ENCODE results near the gene ASF1A.

- TF ChIP-seq, protein P1, sequence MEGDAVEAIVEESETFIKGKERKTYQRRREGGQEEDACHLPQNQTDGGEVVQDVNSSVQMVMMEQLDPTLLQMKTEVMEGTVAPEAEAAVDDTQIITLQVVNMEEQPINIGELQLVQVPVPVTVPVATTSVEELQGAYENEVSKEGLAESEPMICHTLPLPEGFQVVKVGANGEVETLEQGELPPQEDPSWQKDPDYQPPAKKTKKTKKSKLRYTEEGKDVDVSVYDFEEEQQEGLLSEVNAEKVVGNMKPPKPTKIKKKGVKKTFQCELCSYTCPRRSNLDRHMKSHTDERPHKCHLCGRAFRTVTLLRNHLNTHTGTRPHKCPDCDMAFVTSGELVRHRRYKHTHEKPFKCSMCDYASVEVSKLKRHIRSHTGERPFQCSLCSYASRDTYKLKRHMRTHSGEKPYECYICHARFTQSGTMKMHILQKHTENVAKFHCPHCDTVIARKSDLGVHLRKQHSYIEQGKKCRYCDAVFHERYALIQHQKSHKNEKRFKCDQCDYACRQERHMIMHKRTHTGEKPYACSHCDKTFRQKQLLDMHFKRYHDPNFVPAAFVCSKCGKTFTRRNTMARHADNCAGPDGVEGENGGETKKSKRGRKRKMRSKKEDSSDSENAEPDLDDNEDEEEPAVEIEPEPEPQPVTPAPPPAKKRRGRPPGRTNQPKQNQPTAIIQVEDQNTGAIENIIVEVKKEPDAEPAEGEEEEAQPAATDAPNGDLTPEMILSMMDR (IDR thresholded peaks at IDR 0.05), result no peak
- no peak for TF ChIP-seq ZFX (IDR thresholded peaks at IDR 0.05; ENCODE audit: borderline replicate concordance)
Observed at GRCh38 chr6:118889163-118889562, 4.8 kb upstream of the ASF1A start.

All from 22Rv1 (cell line).